HuH-7 (cell line): Measurements from ENCODE around the gene LLGL2.

Source experiments
- DNase-seq: peaks from one replicate; pipeline ENCODE4 v3.0.0; 2011; ENCODE audit warnings: low spot score

The LLGL2 gene

DNA sequence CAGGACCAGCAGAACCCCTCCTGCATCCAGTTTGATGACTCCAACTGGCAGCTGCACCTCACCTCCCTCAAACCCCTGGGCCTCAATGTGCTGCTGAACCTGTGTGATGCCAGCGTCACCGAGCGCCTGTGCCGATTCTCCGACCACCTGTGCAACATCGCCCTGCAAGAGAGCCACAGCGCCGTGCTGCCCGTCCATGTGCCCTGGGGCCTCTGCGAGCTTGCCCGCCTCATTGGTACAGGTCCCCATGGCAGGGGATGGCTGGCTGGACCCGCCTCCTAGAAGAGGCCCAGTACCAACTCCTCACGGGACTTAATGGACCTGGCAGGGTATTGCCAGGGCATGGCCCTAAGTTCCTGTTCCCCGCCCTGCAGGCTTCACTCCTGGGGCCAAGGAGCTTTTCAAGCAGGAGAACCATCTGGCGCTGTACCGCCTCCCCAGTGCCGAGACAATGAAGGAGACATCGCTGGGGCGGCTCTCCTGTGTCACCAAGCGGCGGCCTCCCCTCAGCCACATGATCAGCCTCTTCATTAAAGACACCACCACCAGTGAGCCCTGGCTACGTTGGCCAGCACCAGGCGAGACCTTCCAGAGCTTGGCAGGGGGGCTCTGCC, 32.8 kb upstream of the LLGL2 start:
- DNase-seq, result no peak

GRCh38 chr17:75493476-75494129, 31.9 kb upstream of the LLGL2 start:
- no peak for DNase-seq

- no peak for DNase-seq
Observed at GRCh38 chr17:75494326-75494877, 31.1 kb upstream of the LLGL2 start.

GRCh38 chr17:75496005-75496404, 29.5 kb upstream of the LLGL2 start:
- no peak for DNase-seq

- no peak for DNase-seq
Observed at GRCh38 chr17:75498039-75498725, 27.3 kb upstream of the LLGL2 start.

DNA sequence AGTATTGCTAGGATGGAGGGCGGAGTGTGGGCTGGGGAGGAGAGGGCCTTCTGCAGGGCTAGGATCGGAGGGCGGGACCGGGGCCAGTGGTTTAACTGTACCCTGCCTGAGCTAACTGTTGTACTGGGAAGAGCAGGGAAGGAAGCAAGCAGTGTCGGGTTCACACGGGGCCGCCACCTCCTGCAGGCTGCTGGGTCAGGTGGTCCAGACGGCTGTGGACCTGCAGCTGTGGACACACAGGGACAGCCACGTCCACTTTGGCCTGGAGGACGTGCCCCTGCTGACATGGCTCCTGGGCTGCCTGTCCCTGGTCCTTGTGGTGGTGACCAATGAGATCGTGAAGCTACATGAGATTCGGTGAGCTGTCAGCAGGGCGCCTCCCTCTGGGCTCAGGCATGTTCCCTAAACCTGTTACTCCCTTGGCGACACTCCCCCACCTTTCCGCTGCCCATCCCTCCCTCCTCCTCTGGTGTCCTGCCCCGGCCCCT, 26.7 kb upstream of the LLGL2 start:
- no peak for DNase-seq

DNA sequence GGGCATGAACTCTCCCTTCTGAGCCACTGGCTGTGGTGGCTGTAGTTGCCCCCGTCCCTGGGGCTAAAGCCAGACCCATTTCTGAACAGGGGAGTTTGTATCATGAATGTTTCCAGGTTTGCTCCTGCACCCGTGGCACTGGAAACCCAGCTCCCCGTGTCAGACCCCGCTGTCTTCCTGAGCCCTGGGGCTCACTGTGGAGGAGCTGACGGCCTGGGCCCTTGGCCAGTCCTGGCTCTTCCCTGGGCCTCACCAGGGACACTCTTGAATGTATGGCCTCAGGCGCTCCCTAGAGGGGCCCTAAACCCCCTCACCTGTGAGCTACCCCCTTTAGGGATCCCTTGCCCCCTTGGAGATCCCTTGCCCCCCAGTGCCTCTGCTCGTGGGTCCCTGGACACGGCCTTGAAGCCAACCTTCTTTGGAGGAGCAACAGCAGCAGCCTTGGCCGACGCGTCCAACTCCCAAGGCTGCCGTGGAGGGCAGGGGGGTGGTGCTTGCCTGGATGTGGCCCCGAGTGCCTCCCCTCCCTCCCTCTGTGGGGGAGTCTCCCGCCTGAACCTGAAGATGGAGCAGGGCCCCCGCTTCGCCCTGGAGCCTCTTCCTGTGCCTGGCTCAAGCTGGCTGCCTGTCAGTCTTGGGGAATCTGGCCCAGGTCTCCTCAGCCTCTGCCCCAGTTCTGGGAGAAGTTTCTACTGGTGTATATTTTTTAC, 26.0 kb upstream of the LLGL2 start:
- DNase-seq, result no peak

- DNase-seq, result no peak
Observed at GRCh38 chr17:75500419-75501216, 24.9 kb upstream of the LLGL2 start.

- DNase-seq, result no peak
Observed at GRCh38 chr17:75501378-75502071, 24.0 kb upstream of the LLGL2 start.

DNA sequence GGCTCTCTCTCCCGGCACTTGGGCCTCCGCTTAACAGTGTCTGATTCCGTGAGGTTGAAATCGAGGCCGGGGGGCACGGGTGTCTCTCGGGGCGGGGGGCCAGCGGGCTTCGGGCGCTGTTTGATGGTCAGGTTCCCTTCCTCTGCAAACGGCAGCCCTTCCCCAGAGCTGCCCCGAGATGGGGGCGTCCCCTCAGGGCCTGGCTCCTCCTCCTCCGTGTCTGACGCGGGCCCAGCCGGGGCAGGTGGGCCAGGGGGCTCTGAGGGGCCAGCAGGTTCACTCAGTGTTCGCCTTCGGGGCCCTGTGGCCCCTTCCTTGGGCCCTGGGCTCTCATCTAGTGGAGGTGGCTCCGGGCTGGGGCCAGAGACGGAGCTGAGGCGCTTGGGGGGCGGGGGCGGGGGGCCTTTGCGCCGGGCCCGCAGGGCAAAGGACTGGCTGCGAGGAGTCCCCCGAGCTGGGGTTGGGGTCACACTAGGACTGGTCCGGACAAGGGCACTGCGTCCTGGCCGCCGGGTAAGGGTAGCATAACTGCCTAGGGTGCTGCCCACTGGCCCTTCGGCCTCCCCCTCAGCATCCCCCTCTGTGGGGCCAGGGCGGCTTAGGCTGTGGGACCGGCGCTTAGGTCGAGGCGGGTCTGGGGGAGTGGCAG, 23.3 kb upstream of the LLGL2 start:
- DNase-seq, result no peak

DNA sequence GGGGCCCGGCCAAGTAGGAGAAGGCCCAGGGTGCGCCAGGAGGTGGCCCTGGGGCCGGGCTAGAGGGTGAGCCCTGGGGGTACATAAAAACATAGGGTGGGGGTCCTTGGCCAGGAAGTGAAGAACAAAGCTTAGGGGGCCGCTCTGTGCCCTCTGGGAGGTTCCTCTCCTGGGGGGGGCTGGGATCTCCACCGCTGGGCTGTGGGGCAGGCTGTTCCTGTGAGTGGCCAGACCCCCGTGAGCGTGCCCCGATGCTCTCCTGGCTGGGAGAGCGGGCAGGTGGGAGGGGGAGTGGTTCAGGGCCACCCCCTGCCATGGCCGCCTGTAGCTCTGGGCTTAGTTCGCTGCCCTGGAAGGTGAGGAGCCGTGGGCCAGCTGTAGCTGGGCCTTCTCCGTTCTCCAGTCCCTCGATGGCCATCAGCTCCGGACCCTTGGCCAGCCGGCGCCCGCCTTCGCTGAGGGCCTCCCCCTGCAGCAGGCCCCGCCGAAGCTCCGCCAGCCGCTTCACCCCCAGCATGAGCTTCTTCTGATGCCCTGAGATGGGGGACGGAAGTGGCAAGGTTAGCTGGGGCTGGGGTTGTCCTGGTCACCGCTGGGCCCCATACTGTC, 22.7 kb upstream of the LLGL2 start:
- no peak for DNase-seq

DNA sequence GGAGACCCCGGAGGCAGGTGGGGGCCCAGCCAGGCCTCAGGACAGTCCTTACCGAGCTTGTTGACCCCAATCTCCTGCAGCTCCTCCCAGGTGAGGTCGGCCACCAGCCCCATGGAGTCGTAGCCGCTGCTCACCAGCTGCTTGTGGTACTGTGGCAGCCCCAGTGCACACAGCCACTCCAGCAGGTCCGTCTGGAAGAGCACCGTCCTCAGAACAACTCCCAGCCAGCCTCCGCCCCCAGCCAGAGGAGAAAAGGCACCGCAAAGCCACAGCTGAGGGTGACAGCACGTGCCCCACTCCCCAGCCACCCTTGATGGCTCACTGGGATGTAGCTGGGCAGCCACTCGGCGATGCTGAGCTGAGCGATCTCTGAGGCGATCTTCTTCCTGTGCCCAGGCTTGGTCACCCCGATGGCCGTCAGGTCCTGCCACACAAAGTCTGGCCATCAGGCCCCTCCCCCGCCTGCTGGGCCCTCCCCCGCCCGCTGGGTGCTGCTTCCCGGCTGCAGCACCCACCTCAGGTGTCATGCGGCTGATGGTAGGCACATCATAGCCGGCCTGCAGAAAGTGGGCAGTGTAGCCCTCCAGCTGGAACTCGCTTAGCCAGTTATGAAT, 22.1 kb upstream of the LLGL2 start:
- DNase-seq, result no peak

DNA sequence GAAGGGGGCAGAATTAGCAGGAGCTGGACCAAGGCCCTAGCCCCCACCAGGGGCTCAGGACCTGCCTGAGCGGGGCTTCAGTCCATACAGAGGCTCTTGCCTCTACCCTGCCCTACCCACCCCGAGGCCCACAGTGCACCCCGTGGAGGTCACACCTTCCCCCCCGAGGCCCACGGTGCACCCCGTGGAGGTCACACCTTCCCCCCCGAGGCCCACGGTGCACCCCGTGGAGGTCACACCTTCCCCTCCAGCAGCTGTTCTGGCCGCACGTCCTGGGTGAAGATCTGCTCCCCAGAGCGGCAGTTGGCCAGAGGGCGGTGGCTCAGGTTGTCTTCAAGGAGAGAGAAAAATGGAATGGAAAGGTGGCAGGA, 21.5 kb upstream of the LLGL2 start:
- DNase-seq, result no peak

- peak; percentile 93 for DNase-seq
Observed at GRCh38 chr17:75504347-75505151, 20.9 kb upstream of the LLGL2 start.

- no peak for DNase-seq
Observed at GRCh38 chr17:75505152-75505409, 20.4 kb upstream of the LLGL2 start.

- no peak for DNase-seq
Observed at GRCh38 chr17:75505640-75506039, 19.9 kb upstream of the LLGL2 start.

DNA sequence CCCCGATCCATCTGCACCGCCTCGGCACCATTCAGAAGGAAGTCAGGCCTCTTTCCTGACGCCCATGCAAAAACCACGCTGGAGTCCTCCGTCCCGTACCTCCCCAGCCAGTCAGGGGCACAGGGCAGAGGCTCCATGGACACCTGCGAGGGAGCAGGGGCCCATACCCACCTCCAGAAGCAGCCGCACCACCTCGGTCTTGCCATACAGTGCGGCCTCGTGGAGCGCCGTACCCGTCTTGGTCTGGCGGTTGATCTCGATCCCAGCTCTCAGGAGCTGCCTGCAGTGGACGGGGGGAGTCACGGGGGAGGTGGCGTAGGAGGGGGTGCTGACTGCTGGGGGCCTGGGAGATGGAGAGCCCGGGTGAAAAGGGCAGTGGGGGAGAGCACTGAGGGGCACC, 19.4 kb upstream of the LLGL2 start:
- no peak for DNase-seq

DNA sequence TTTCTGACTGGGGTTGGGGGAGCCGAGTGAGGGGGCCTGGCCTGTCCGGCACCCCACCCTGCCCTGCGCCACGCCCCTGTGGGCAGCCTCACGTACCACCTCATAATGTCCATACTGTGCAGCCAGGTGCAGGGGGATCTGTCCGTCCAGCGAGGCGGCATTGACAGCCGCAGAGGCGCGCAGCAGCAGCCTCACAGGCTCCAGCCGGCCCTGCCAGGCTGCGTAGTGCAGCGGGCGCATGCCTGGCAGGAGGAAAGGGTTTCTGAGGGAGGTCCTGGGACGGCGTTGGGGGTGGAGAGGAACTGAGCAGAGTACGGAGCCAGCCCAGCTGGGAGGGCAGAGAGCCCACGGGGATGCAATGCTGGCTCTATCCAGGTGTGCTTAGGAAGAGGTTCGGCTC, 18.6 kb upstream of the LLGL2 start:
- DNase-seq, result no peak
